ENCODE measurements around the gene NFYA. TPM values are rescaled to one million over a fixed set of nuclear protein-coding genes. Genes with fewer than 3 reads are reported as not detected.
A peak's percentile ranks its signal among the peaks of the same experiment; 100 is the strongest.

NFYA gene
- total RNA-seq, 1 donor from 2014 or later: 62.7 TPM

GRCh38 chr6:41028561-41029412 is 44.0 kb upstream of the NFYA start:
- no peak for DNase-seq (ENCODE audit: low spot score, unreplicated experiment)
- peaks cover 20% of the 10 kb centered on the region for H3K4me1 Mint-ChIP-seq (ENCODE audit: low read depth)
- no peaks in the 10 kb centered on the region for H3K9me3 Mint-ChIP-seq (ENCODE audit: low read depth)
- TF ChIP-seq, protein P1, sequence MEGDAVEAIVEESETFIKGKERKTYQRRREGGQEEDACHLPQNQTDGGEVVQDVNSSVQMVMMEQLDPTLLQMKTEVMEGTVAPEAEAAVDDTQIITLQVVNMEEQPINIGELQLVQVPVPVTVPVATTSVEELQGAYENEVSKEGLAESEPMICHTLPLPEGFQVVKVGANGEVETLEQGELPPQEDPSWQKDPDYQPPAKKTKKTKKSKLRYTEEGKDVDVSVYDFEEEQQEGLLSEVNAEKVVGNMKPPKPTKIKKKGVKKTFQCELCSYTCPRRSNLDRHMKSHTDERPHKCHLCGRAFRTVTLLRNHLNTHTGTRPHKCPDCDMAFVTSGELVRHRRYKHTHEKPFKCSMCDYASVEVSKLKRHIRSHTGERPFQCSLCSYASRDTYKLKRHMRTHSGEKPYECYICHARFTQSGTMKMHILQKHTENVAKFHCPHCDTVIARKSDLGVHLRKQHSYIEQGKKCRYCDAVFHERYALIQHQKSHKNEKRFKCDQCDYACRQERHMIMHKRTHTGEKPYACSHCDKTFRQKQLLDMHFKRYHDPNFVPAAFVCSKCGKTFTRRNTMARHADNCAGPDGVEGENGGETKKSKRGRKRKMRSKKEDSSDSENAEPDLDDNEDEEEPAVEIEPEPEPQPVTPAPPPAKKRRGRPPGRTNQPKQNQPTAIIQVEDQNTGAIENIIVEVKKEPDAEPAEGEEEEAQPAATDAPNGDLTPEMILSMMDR (IDR thresholded peaks at IDR 0.05; ENCODE audit: unreplicated experiment): no peak
- no peaks in the 10 kb centered on the region for H3K27me3 Mint-ChIP-seq
- peak overlapping the region; percentile 75 for H3K27ac Mint-ChIP-seq
- H3K4me3 Mint-ChIP-seq (ENCODE audit: low read depth): peak overlapping the region; percentile 89
- peaks cover 6% of the 10 kb centered on the region for H3K36me3 Mint-ChIP-seq (ENCODE audit: insufficient read depth)

GRCh38 chr6:41032830-41033229 is 39.9 kb upstream of the NFYA start:
- no peaks in the 10 kb centered on the region for H3K36me3 Mint-ChIP-seq (ENCODE audit: insufficient read depth)
- no peak overlapping the region for H3K4me3 Mint-ChIP-seq (ENCODE audit: low read depth)
- H3K4me1 Mint-ChIP-seq (ENCODE audit: low read depth): peaks cover 15% of the 10 kb centered on the region
- DNase-seq (ENCODE audit: low spot score, unreplicated experiment): no peak
- H3K27me3 Mint-ChIP-seq: no peaks in the 10 kb centered on the region
- no peaks in the 10 kb centered on the region for H3K9me3 Mint-ChIP-seq (ENCODE audit: low read depth)
- H3K27ac Mint-ChIP-seq: no peak overlapping the region
- TF ChIP-seq, protein P1 (IDR thresholded peaks at IDR 0.05; ENCODE audit: unreplicated experiment): no peak

DNA sequence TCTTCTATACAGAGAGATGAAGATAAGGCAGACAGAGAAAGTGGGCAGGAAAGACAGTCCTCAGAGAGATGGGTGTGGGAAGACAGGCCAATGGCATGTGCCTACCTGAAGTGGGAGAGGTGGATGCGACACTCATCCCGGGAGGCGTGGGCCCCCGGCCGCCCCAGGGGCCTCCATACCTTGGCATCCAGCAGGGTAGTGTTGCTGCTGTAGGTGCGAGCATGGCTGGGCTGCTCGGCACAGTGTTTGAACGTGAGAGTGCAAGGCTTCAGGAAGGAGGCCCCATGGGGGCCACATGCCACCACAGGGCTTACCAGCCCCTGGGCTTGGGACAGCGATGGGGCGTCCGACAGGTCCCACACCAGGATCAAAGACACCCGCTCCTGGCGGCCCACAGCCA is 39.0 kb upstream of the NFYA start:
- TF ChIP-seq, protein P1 (IDR thresholded peaks at IDR 0.05; ENCODE audit: unreplicated experiment): no peak
- no peaks in the 10 kb centered on the region for H3K27me3 Mint-ChIP-seq
- no peak overlapping the region for H3K4me3 Mint-ChIP-seq (ENCODE audit: low read depth)
- no peak overlapping the region for H3K27ac Mint-ChIP-seq
- no peaks in the 10 kb centered on the region for H3K9me3 Mint-ChIP-seq (ENCODE audit: low read depth)
- peaks cover 14% of the 10 kb centered on the region for H3K4me1 Mint-ChIP-seq (ENCODE audit: low read depth)
- DNase-seq (ENCODE audit: low spot score, unreplicated experiment): no peak
- H3K36me3 Mint-ChIP-seq (ENCODE audit: insufficient read depth): no peaks in the 10 kb centered on the region

GRCh38 chr6:41036186-41036585 is 36.6 kb upstream of the NFYA start:
- Mint-ChIP-seq H3K4me3 (ENCODE audit: low read depth) (no peak overlapping the region), H3K9me3 (ENCODE audit: low read depth) (no peaks in the 10 kb centered on the region), H3K36me3 (ENCODE audit: insufficient read depth) (no peaks in the 10 kb centered on the region), H3K27ac (no peak overlapping the region), H3K27me3 (no peaks in the 10 kb centered on the region), H3K4me1 (ENCODE audit: low read depth) (peaks cover 29% of the 10 kb centered on the region)
- TF ChIP-seq, protein P1 (IDR thresholded peaks at IDR 0.05; ENCODE audit: unreplicated experiment): no peak
- no peak for DNase-seq (ENCODE audit: low spot score, unreplicated experiment)

DNA sequence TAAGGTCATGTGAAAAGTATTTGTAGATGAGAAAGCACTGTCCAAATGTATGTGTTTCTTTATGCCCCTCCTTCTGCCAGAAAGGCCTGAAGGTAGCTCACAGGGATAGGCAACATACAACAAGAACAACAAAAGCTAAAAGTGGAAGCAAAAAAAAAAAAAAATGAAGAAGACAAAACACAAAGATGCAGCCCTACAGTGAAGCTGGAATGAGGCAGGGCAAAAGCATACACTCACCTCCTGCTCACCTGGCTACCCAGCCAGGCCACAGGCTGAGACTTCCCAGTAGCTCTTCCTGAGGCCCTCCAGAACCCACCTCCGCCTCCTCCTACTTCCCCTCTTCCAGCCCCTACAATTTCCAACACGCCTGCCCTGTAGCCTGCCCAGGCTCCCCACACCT is 36.2 kb upstream of the NFYA start:
- Mint-ChIP-seq H3K27me3 (no peaks in the 10 kb centered on the region), H3K4me3 (ENCODE audit: low read depth) (no peak overlapping the region), H3K4me1 (ENCODE audit: low read depth) (peaks cover 29% of the 10 kb centered on the region), H3K27ac (no peak overlapping the region), H3K36me3 (ENCODE audit: insufficient read depth) (no peaks in the 10 kb centered on the region), H3K9me3 (ENCODE audit: low read depth) (no peaks in the 10 kb centered on the region)
- DNase-seq (ENCODE audit: low spot score, unreplicated experiment): no peak
- TF ChIP-seq, protein P1 (IDR thresholded peaks at IDR 0.05; ENCODE audit: unreplicated experiment): no peak

Data from progenitor cell of endocrine pancreas (in vitro differentiated cells).